ENCODE measurements around the gene DLL4. TPM values are rescaled to one million over a fixed set of nuclear protein-coding genes. Genes with fewer than 3 reads are reported as not detected.
A peak's percentile ranks its signal among the peaks of the same experiment; 100 is the strongest.

DLL4 gene
- total and polyA plus RNA-seq, 3 experiments from 2014 or later = not detected

DNA sequence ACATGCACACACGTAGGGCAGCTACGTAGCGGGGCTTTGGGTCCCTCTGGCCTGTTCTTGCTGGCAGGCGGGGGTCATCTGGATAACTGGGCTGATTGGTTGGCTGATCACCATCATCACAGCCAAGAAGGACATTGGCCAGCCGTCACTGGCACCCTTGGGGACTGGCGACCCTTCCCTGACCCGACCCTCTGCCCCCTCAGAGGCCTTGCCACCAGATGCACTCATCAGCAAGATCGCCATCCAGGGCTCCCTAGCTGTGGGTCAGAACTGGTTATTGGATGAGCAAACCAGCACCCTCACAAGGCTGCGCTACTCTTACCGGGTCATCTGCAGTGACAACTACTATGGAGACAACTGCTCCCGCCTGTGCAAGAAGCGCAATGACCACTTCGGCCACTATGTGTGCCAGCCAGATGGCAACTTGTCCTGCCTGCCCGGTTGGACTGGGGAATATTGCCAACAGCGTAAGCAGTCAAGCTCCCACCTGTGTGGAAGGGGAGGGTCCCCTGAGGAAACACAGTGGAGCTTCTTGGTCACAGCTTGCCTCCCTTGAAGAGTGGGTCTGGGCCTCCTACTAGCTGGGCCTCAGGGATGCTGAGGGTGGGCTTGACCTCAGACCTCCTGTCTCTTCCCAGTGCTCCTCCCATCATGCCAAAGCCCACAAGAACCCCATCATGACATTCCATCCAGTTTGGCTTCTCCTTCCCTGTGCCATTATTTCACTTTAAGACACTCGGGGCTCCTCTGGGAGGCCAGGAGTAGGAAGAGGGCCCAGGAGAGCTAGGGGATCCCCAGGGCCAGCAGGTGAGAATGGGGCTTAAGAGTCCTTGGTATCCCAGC lies 2.4 kb downstream of the DLL4 start:
- CTCF ChIA-PET = interaction anchor here (0.7 to 2.5 kb wide), 8 partner anchors 9 to 31 kb away, joined by 3 to 7 read pairs (median 4); partner anchors contain the start of gene CHAC1
- no peaks in the 10 kb centered on the region for H3K36me3 Mint-ChIP-seq
- Histone ChIP-seq H3K36me3 (ENCODE audit: insufficient read depth, low read length) (no peaks in the 10 kb centered on the region), H3K4me1 (ENCODE audit: insufficient read depth, low read length) (peaks cover 33% of the 10 kb centered on the region), H3K4me3 (ENCODE audit: low read length) (no peak overlapping the region), H3K27ac (ENCODE audit: low read depth, low read length) (no peak overlapping the region), H3K9me3 (ENCODE audit: low read length) (no peaks in the 10 kb centered on the region), H3K27me3 (ENCODE audit: insufficient read depth, low read length, poor library complexity, severe bottlenecking) (peaks cover 39% of the 10 kb centered on the region)
- H3K4me1 Mint-ChIP-seq = peaks cover 32 to 53% (median 34%) of the 10 kb centered on the region in 3 donors
- POLR2A ChIA-PET = interaction anchor here (1.2 kb wide), 1 partner anchor 9 kb away, joined by 4 read pairs; no protein-coding TSS in a partner anchor
- no peak overlapping the region for H3K27ac Mint-ChIP-seq
- peak overlapping the region; percentile 61 to 85 (median 69) for H3K4me3 Mint-ChIP-seq
- no peaks in the 10 kb centered on the region for H3K9me3 Mint-ChIP-seq
- no peak for DNase-seq
- peaks cover 46 to 52% of the 10 kb centered on the region in 2 donors for H3K27me3 Mint-ChIP-seq

DNA sequence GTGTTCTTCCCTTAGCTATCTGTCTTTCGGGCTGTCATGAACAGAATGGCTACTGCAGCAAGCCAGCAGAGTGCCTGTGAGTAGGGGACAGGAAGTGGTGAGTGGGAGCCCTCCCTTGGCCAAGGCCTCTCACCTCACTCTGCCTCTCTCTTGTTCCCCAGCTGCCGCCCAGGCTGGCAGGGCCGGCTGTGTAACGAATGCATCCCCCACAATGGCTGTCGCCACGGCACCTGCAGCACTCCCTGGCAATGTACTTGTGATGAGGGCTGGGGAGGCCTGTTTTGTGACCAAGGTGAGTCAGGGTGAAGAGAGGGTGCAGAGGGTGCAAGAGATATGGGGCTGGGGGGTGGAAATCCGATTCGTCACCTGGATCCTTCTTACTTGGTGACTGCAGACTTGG lies 3.0 kb downstream of the DLL4 start:
- H3K27me3 ChIP-seq (ENCODE audit: insufficient read depth, low read length, poor library complexity, severe bottlenecking) = peaks cover 33% of the 10 kb centered on the region
- H3K27ac Mint-ChIP-seq = no peak overlapping the region
- H3K27me3 Mint-ChIP-seq = peaks cover 43 to 46% of the 10 kb centered on the region in 2 donors
- no peak overlapping the region for H3K27ac ChIP-seq (ENCODE audit: low read depth, low read length)
- POLR2A ChIA-PET = no interaction called here
- peak overlapping the region in 3 of 7 donors; percentile 5 to 51 (median 20) for H3K4me3 Mint-ChIP-seq
- H3K4me1 ChIP-seq (ENCODE audit: insufficient read depth, low read length) = peaks cover 27% of the 10 kb centered on the region
- DNase-seq = no peak
- no peaks in the 10 kb centered on the region for H3K9me3 Mint-ChIP-seq
- CTCF ChIA-PET = interaction anchor here (0.7 to 2.5 kb wide), 5 partner anchors 10 to 29 kb away, joined by 3 to 7 read pairs (median 5); partner anchors contain the start of gene CHAC1
- no peaks in the 10 kb centered on the region for H3K36me3 ChIP-seq (ENCODE audit: insufficient read depth, low read length)
- H3K4me3 ChIP-seq (ENCODE audit: low read length) = no peak overlapping the region
- no peaks in the 10 kb centered on the region for H3K36me3 Mint-ChIP-seq
- H3K9me3 ChIP-seq (ENCODE audit: low read length) = no peaks in the 10 kb centered on the region
- H3K4me1 Mint-ChIP-seq = peaks cover 27 to 46% (median 28%) of the 10 kb centered on the region in 3 donors

DNA sequence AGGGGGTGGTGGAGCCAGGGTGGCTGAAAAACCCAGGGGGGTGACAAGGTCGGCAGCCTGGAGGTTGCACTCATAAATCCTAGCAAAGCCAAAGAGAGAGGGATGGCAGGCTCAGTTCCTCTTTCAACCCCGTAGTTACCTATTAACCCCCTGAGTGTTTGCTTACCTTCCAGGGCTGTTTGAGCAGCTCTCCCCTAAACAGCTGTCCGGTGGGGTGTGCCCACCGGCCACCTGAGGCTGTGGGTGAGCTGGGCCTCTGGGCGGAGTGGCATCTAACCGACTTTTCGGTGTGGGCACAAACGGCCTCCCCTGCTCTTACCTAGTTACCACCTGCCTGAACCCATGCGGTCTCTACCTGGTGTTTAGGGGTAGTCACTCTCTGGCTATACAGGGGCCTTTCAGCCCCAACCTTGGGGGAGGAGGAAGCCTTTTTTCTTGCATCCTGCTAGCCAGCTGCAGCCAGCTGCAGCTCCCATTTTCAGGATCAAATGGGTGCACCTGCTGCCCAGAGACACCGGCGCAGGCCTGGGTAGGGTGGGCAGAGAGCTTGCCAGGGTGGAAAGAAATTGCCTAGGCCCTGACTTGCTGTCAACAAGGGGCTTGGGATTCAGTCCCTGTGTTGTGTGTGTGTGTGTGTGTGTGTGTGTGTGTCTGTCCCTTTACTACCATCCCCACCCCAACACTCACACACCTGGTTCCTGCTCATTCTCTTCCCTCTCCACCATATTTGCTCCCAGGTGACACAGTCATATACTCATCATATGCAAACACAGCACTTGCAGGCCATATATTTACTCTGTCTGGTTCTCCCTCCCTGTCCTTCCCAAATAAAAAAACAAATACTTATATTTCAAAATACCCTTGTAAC lies 3.7 kb downstream of the DLL4 start:
- Mint-ChIP-seq H3K36me3 (no peaks in the 10 kb centered on the region), H3K27me3 (peaks cover 40 to 43% of the 10 kb centered on the region in 2 donors), H3K4me1 (peaks cover 24 to 43% (median 26%) of the 10 kb centered on the region in 3 donors), H3K27ac (no peak overlapping the region), H3K4me3 (no peak overlapping the region), H3K9me3 (no peaks in the 10 kb centered on the region)
- Histone ChIP-seq H3K4me3 (ENCODE audit: low read length) (no peak overlapping the region), H3K27ac (ENCODE audit: low read depth, low read length) (no peak overlapping the region), H3K27me3 (ENCODE audit: insufficient read depth, low read length, poor library complexity, severe bottlenecking) (peaks cover 25% of the 10 kb centered on the region), H3K4me1 (ENCODE audit: insufficient read depth, low read length) (peaks cover 25% of the 10 kb centered on the region), H3K9me3 (ENCODE audit: low read length) (no peaks in the 10 kb centered on the region), H3K36me3 (ENCODE audit: insufficient read depth, low read length) (no peaks in the 10 kb centered on the region)
- CTCF ChIA-PET = interaction anchor here (1.3 to 1.7 kb wide), 2 partner anchors 9 to 17 kb away, joined by 4 to 5 read pairs; no protein-coding TSS in a partner anchor
- POLR2A ChIA-PET = no interaction called here
- DNase-seq = no peak

DNA sequence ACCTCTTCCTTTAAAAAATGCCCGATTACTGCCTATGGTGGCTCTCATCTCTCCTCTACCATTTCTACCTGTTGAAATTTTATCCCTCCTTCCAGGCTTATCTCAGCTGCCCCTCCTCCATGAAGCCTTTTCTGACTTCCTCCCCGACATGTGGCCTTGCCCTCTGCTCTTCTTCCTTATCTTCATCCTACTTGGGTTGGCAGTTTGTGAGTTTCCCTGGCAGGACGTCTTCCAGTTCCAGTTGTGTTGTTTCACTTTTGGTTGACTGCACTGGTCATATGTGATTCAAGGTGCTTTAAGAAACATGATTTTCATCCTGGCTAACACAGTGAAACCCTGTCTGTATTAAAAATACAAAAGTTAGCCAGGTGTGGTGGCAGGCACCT lies 4.4 kb downstream of the DLL4 start:
- Mint-ChIP-seq H3K36me3 (no peaks in the 10 kb centered on the region), H3K27ac (no peak overlapping the region), H3K4me1 (peaks cover 24 to 39% (median 25%) of the 10 kb centered on the region in 3 donors), H3K4me3 (no peak overlapping the region), H3K9me3 (no peaks in the 10 kb centered on the region), H3K27me3 (peaks cover 37 to 43% of the 10 kb centered on the region in 2 donors)
- ChIA-PET POLR2A (no interaction called here), CTCF (interaction anchor here (1.3 kb wide), 1 partner anchor 9 kb away, joined by 5 read pairs; no protein-coding TSS in a partner anchor)
- Histone ChIP-seq H3K27ac (ENCODE audit: low read depth, low read length) (no peak overlapping the region), H3K4me3 (ENCODE audit: low read length) (no peak overlapping the region), H3K9me3 (ENCODE audit: low read length) (no peaks in the 10 kb centered on the region), H3K27me3 (ENCODE audit: insufficient read depth, low read length, poor library complexity, severe bottlenecking) (peaks cover 23% of the 10 kb centered on the region), H3K4me1 (ENCODE audit: insufficient read depth, low read length) (peaks cover 24% of the 10 kb centered on the region), H3K36me3 (ENCODE audit: insufficient read depth, low read length) (no peaks in the 10 kb centered on the region)
- DNase-seq = no peak

DNA sequence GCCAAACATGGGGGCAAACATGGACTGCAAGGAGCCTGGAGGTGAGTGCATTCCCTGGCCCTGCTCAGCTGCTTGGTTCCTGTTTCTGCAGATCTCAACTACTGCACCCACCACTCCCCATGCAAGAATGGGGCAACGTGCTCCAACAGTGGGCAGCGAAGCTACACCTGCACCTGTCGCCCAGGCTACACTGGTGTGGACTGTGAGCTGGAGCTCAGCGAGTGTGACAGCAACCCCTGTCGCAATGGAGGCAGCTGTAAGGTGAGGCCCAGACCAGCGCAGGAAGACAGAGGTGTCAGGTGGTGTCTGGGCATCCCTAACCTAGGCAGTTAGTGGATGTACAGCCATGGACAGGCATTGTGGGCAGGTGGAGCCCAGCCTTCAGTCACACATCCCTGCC lies 5.3 kb downstream of the DLL4 start:
- no peaks in the 10 kb centered on the region for H3K9me3 ChIP-seq (ENCODE audit: low read length)
- H3K4me3 ChIP-seq (ENCODE audit: low read length) = no peak overlapping the region
- H3K4me1 Mint-ChIP-seq = peaks cover 16 to 29% (median 19%) of the 10 kb centered on the region in 3 donors
- H3K36me3 ChIP-seq (ENCODE audit: insufficient read depth, low read length) = no peaks in the 10 kb centered on the region
- H3K4me1 ChIP-seq (ENCODE audit: insufficient read depth, low read length) = peaks cover 18% of the 10 kb centered on the region
- H3K27me3 Mint-ChIP-seq = peaks cover 29 to 33% of the 10 kb centered on the region in 2 donors
- H3K36me3 Mint-ChIP-seq = no peaks in the 10 kb centered on the region
- no peak overlapping the region for H3K4me3 Mint-ChIP-seq
- ChIA-PET POLR2A (no interaction called here), CTCF (no interaction called here)
- H3K9me3 Mint-ChIP-seq = no peaks in the 10 kb centered on the region
- H3K27ac Mint-ChIP-seq = no peak overlapping the region
- peaks cover 23% of the 10 kb centered on the region for H3K27me3 ChIP-seq (ENCODE audit: insufficient read depth, low read length, poor library complexity, severe bottlenecking)
- H3K27ac ChIP-seq (ENCODE audit: low read depth, low read length) = no peak overlapping the region
- no peak for DNase-seq

DNA sequence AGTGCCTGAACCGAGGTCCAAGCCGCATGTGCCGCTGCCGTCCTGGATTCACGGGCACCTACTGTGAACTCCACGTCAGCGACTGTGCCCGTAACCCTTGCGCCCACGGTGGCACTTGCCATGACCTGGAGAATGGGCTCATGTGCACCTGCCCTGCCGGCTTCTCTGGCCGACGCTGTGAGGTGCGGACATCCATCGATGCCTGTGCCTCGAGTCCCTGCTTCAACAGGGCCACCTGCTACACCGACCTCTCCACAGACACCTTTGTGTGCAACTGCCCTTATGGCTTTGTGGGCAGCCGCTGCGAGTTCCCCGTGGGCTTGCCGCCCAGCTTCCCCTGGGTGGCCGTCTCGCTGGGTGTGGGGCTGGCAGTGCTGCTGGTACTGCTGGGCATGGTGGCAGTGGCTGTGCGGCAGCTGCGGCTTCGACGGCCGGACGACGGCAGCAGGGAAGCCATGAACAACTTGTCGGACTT lies 7.1 kb downstream of the DLL4 start:
- no peak overlapping the region for H3K4me3 ChIP-seq (ENCODE audit: low read length)
- ChIA-PET POLR2A (interaction anchor here (0.7 kb wide), 1 partner anchor 1775 kb away, joined by 3 read pairs; no protein-coding TSS in a partner anchor), CTCF (interaction anchor here (0.7 kb wide), 1 partner anchor 25 kb away, joined by 3 read pairs; no protein-coding TSS in a partner anchor)
- peaks cover 8% of the 10 kb centered on the region for H3K4me1 ChIP-seq (ENCODE audit: insufficient read depth, low read length)
- Mint-ChIP-seq H3K27ac (peak overlapping the region in 1 of 8 donors; percentile 74), H3K4me3 (no peak overlapping the region), H3K36me3 (no peaks in the 10 kb centered on the region), H3K27me3 (peaks cover 17 to 18% of the 10 kb centered on the region in 2 donors), H3K4me1 (peaks cover 8 to 29% (median 12%) of the 10 kb centered on the region in 3 donors), H3K9me3 (no peaks in the 10 kb centered on the region)
- no peak for DNase-seq
- H3K27me3 ChIP-seq (ENCODE audit: insufficient read depth, low read length, poor library complexity, severe bottlenecking) = peaks cover 6% of the 10 kb centered on the region
- H3K9me3 ChIP-seq (ENCODE audit: low read length) = no peaks in the 10 kb centered on the region
- no peaks in the 10 kb centered on the region for H3K36me3 ChIP-seq (ENCODE audit: insufficient read depth, low read length)
- no peak overlapping the region for H3K27ac ChIP-seq (ENCODE audit: low read depth, low read length)

DNA sequence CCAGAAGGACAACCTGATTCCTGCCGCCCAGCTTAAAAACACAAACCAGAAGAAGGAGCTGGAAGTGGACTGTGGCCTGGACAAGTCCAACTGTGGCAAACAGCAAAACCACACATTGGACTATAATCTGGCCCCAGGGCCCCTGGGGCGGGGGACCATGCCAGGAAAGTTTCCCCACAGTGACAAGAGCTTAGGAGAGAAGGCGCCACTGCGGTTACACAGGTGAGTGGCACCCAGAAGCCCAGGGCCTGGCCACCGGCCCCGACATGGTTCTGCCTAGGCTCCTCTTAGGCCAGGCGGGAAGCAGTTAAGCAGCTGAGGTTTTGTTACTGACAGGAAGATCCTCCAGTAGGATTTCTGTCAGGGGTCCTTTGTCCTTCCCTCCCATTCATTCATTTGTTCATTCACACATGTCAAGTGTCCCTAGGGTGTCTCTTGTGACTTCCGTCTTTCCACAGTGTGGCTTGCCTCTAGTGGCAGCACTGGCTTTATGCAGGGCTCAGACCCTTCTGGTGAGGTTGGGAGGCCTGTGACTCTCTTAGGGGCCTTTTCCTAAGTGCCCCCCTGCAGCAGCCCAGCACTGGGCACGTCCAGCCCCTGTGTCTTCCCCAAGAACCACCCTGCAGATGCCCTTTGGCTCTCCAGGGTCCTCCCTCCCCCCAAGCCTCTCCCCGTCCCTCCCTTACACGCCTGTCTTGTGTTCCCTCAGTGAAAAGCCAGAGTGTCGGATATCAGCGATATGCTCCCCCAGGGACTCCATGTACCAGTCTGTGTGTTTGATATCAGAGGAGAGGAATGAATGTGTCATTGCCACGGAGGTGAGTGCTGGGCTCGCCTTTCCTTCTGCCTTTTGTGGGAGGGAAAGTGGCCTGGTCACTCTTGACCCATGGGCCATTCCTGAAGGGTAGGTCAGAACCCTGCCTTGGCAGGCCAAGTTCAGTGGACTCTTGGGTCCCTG lies 7.8 kb downstream of the DLL4 start:
- no peak for DNase-seq
- POLR2A ChIA-PET = interaction anchor here (0.7 to 0.9 kb wide), 2 partner anchors 13 to 1775 kb away, joined by 3 read pairs; no protein-coding TSS in a partner anchor
- CTCF ChIA-PET = interaction anchor here (0.7 to 1.0 kb wide), 2 partner anchors 26 to 27 kb away, joined by 3 read pairs; no protein-coding TSS in a partner anchor
- Histone ChIP-seq H3K27ac (ENCODE audit: low read depth, low read length) (no peak overlapping the region), H3K27me3 (ENCODE audit: insufficient read depth, low read length, poor library complexity, severe bottlenecking) (no peaks in the 10 kb centered on the region), H3K36me3 (ENCODE audit: insufficient read depth, low read length) (no peaks in the 10 kb centered on the region), H3K4me3 (ENCODE audit: low read length) (no peak overlapping the region), H3K9me3 (ENCODE audit: low read length) (no peaks in the 10 kb centered on the region), H3K4me1 (ENCODE audit: insufficient read depth, low read length) (peaks cover 10% of the 10 kb centered on the region)
- peaks cover 7 to 25% (median 10%) of the 10 kb centered on the region in 3 donors for H3K4me1 Mint-ChIP-seq
- no peaks in the 10 kb centered on the region for H3K36me3 Mint-ChIP-seq
- H3K4me3 Mint-ChIP-seq = peak overlapping the region in 1 of 7 donors; percentile 22
- H3K27ac Mint-ChIP-seq = peak overlapping the region in 3 of 8 donors; percentile 38 to 69 (median 42)
- no peaks in the 10 kb centered on the region for H3K9me3 Mint-ChIP-seq
- H3K27me3 Mint-ChIP-seq = peaks cover 10 to 11% of the 10 kb centered on the region in 2 donors
